Sigmoid colon (tissue), 7 donors: ENCODE measurements around the gene MFSD6. TPM values are rescaled to one million over a fixed set of nuclear protein-coding genes. Genes with fewer than 3 reads are reported as not detected.

Source experiments
- DNase-seq: peaks from one replicate; pipeline ENCODE4 v3.0.0-alpha.2; 2019
- H3K27ac ChIP-seq, 4 donors: fragments of 200-600 bp; sonication (generic); one replicate each; pipeline ENCODE4 v1.5.1; 2016 to 2019; ENCODE audit warnings: mild to moderate bottlenecking in 1 of 4
- H3K27me3 ChIP-seq, 3 donors: fragments of 200-600 bp; sonication (generic); one replicate each; pipeline ENCODE4 v1.5.1; 2019; ENCODE audit warnings: mild to moderate bottlenecking in 1 of 3
- H3K36me3 ChIP-seq, 4 donors: fragments of 200-600 bp; sonication (generic); one replicate each; pipeline ENCODE4 v1.5.1; 2016 to 2019
- H3K4me1 ChIP-seq, 4 donors: fragments of 200-600 bp; sonication (generic); one replicate each; pipeline ENCODE4 v1.5.1; 2017 to 2019
- H3K4me3 ChIP-seq, 4 donors: fragments of 200-600 bp; sonication (generic); one replicate each; pipeline ENCODE4 v1.5.1; 2017 to 2019; ENCODE audit warnings: mild to moderate bottlenecking in 2 of 4, moderate library complexity in 1 of 4
- H3K9me3 ChIP-seq, 4 donors: fragments of 200-600 bp in 3 of 4; sonication (generic) in 3 of 4; one replicate each; pipeline versions ENCODE4 v1.5.1 to v1.6.1; 2013 to 2019
- CTCF ChIP-seq, 4 experiments: fragments of 450-650 bp in 3 of 4; fragments of 200-600 bp in 1 of 4; IDR thresholded peaks; one replicate each; pipeline ENCODE4 v1.5.1; 2016 to 2019; ENCODE audit warnings: antibody characterized with exemption in 4 of 4, mild to moderate bottlenecking in 3 of 4, moderate library complexity in 2 of 4
- EP300 ChIP-seq, 4 donors: sonication (generic); formaldehyde crosslinking; IDR thresholded peaks; one replicate each; pipeline ENCODE4 v1.6.1; 2017; ENCODE audit warnings: antibody characterized with exemption in 4 of 4
- POLR2A ChIP-seq, 2 donors: fragments of 450-650 bp; IDR thresholded peaks; one replicate each; pipeline ENCODE4 v1.6.1; 2016; ENCODE audit warnings: antibody characterized with exemption in 2 of 2, mild to moderate bottlenecking in 2 of 2, moderate library complexity in 2 of 2
- POLR2AphosphoS5 ChIP-seq, 4 donors: sonication (generic); formaldehyde crosslinking; IDR thresholded peaks; one replicate each; pipeline ENCODE4 v1.6.1; 2017; ENCODE audit warnings: antibody characterized with exemption in 4 of 4
- WGBS, 2 donors: extraction: QIAGEN DNeasy Blood & Tissue Kit; methylation state at CpG; one replicate each; pipeline ENCODE4 v1.1.7; 2013; 5-methylcytosine and 5-hydroxymethylcytosine counted together
- intact Hi-C: fragments of 100-400 bp; cut with DNase I; formaldehyde crosslinking; loops from one replicate; pipeline ENCODE4 v1.15.1; 2023
- polyA plus RNA-seq, 3 donors: library from polyadenylated mRNA; stranded (reverse); fragments of 200-250 nt; gene quantifications; one replicate each; pipeline ENCODE4 v1.2.3, GENCODE V29; 2013
- total RNA-seq, 4 donors: library from RNA; depleted of rRNA; stranded (reverse); fragments of >200 nt; gene quantifications; one replicate each; pipeline ENCODE4 v1.1.0, GENCODE V29; 2016
- donor health status: healthy with polysubstance abuse.
- donor health status: Bipolar disorder and iron deficiency.
- donor health status: healthy.

MFSD6 gene
- total and polyA plus RNA-seq, 7 donors, result 8.4 to 87.5 (median 46.7) TPM

DNA sequence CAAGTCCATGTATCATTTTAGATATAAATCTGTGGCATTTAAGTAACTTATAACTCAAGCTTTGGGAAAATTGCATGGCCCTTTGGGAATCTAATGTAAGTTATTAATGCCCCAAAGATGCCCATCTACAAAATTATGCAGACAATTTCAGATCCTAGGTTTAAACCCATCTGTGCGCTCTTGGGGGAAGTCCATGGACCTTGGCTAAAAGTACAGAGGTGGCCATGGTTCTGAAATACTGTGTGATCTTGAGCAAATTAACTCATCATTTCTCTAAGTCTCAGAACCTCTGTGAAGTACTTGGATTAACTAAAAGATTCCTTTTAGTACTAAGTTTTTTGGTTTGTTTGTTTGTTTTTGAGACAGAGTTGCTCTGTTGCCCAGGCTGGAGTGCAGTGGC, 45.3 kb upstream of the MFSD6 start:
- Histone ChIP-seq H3K4me3 (no peak overlapping the region), H3K4me1 (peaks cover 0 to 32% (median 27%) of the 10 kb centered on the region in 4 donors), H3K36me3 (peaks cover 0 to 36% (median 9%) of the 10 kb centered on the region in 4 donors), H3K9me3 (no peaks in the 10 kb centered on the region), H3K27ac (no peak overlapping the region), H3K27me3 (no peaks in the 10 kb centered on the region)
- intact Hi-C loops, result no loop called here
- no peak for DNase-seq
- TF ChIP-seq POLR2AphosphoS5 (IDR thresholded peaks at IDR 0.05) (no peak), EP300 (IDR thresholded peaks at IDR 0.05) (no peak), POLR2A (IDR thresholded peaks at IDR 0.05) (no peak), CTCF (IDR thresholded peaks at IDR 0.05) (no peak)
- 96 to 100% methylated on average over 1 of the region's 1 CpG for whole genome bisulfite sequencing, 2 donors

- Histone ChIP-seq H3K4me1 (peaks cover 0 to 6% (median 2%) of the 10 kb centered on the region in 4 donors), H3K27me3 (no peaks in the 10 kb centered on the region), H3K4me3 (no peak overlapping the region), H3K9me3 (no peaks in the 10 kb centered on the region), H3K27ac (no peak overlapping the region), H3K36me3 (peaks cover 0 to 64% (median 17%) of the 10 kb centered on the region in 4 donors)
- TF ChIP-seq CTCF (IDR thresholded peaks at IDR 0.05) (no peak), POLR2A (IDR thresholded peaks at IDR 0.05) (no peak), EP300 (IDR thresholded peaks at IDR 0.05) (no peak), POLR2AphosphoS5 (IDR thresholded peaks at IDR 0.05) (no peak)
- WGBS, 2 donors, result 87 to 98% methylated on average over 19 of the region's 19 CpGs
- intact Hi-C loops, result no loop called here
- DNase-seq, result no peak
Measured at GRCh38 chr2:190365499-190366204, 42.5 kb upstream of the MFSD6 start.

DNA sequence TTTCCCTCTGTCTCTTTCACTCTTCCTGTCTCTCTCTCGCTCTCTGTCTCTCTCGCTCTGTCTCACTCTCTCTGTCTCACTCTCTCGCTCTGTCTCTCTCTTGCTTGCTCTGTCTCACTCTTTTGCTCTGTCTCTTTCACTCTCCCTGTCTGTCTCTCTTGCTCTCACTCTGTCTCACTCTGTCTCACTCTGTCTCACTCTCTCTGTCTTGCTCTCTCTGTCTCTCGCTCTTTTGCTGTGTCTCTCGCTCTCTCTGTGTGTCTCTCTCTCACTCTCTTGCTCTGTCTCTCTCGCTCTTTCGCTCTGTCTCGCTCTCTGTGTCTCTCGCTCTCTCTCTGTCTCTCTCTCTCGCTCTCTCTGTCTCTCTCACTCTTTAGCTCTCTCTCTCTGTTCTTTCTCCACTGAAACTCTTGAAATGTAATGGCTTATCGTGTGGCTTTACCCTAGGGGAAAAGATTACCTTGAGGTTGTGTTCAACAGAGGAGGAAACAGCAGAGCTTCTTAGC, 41.9 kb upstream of the MFSD6 start:
- WGBS, 2 donors, result 87 to 96% methylated on average over 11 of the region's 11 CpGs
- intact Hi-C loops, result no loop called here
- Histone ChIP-seq H3K9me3 (no peaks in the 10 kb centered on the region), H3K36me3 (peaks cover 0 to 69% (median 20%) of the 10 kb centered on the region in 4 donors), H3K4me1 (no peaks in the 10 kb centered on the region), H3K27ac (no peak overlapping the region), H3K27me3 (no peaks in the 10 kb centered on the region), H3K4me3 (no peak overlapping the region)
- no peak for DNase-seq
- TF ChIP-seq CTCF (IDR thresholded peaks at IDR 0.05) (no peak), EP300 (IDR thresholded peaks at IDR 0.05) (no peak), POLR2AphosphoS5 (IDR thresholded peaks at IDR 0.05) (no peak)

GRCh38 chr2:190367091-190367490, 41.1 kb upstream of the MFSD6 start:
- intact Hi-C loops, result no loop called here
- H3K4me3 ChIP-seq, result no peak overlapping the region
- peaks cover 0 to under 1% (median 0%) of the 10 kb centered on the region in 4 donors for H3K4me1 ChIP-seq
- TF ChIP-seq EP300 (IDR thresholded peaks at IDR 0.05) (no peak), POLR2A (IDR thresholded peaks at IDR 0.05) (no peak), CTCF (IDR thresholded peaks at IDR 0.05) (no peak), POLR2AphosphoS5 (IDR thresholded peaks at IDR 0.05) (no peak)
- peaks cover 0 to 63% (median 20%) of the 10 kb centered on the region in 4 donors for H3K36me3 ChIP-seq
- H3K27me3 ChIP-seq, result no peaks in the 10 kb centered on the region
- WGBS, 2 donors, result 92% methylated on average over 4 of the region's 4 CpGs
- DNase-seq, result no peak
- no peaks in the 10 kb centered on the region for H3K9me3 ChIP-seq
- no peak overlapping the region for H3K27ac ChIP-seq
